GM12878 (cell line): ENCODE results near the gene PROSER2. TPM values are rescaled to one million over a fixed set of nuclear protein-coding genes. Genes with fewer than 3 reads are reported as not detected.

ENCODE experiments used
- ATAC-seq: fragments of 200-7000 bp; cut with Tn5 transposase; 3 replicates; pipeline ENCODE4 v1.9.1; 2020; ENCODE audit warnings: mild to moderate bottlenecking, moderate library complexity
- BruUV-seq: library from RNA; stranded (reverse); fragments of 400-500 nt; replicated peaks from 2 replicates; lab custom pipeline; 2021; lab: Mats Ljungman, UMichigan
- CTCF ChIA-PET: fragments of 300-600 bp; sonication (Branson Sonifier 250); formaldehyde crosslinking; extraction: SDS; loops from one replicate; lab custom pipeline; 2021; ENCODE audit warnings: inconsistent platforms; lab: Yijun Ruan, JAX
- POLR2A ChIA-PET: fragments of 350-600 bp; formaldehyde crosslinking; extraction: SDS; loops from one replicate; lab custom pipeline; 2021; ENCODE audit warnings: inconsistent platforms; lab: Charles Lee
- RAD21 ChIA-PET: fragments of 300-600 bp; sonication (Branson Sonifier 250); formaldehyde crosslinking; loops from one replicate; lab custom pipeline; 2023; ENCODE audit warnings: antibody characterized with exemption; ENCODE audit not compliant: unreplicated experiment; lab: Charles Lee
- SMC1A ChIA-PET: fragments of 300-600 bp; sonication (Branson Sonifier 250); formaldehyde crosslinking; loops from one replicate; lab custom pipeline; 2023; ENCODE audit not compliant: unreplicated experiment, uncharacterized antibody; lab: Charles Lee
- DNase-seq: peaks from one replicate; pipeline ENCODE4 v3.0.0-alpha.2; 2011; ENCODE audit warnings: low read depth, low spot score
- FAIRE-seq: peaks from 3 replicates; lab custom pipeline; 2011; peaks lifted over from hg19 to GRCh38; lab: Jason Lieb, UNC
- H2AFZ ChIP-seq: 2 replicates; pipeline ENCODE4 v1.6.0; 2011; ENCODE audit warnings: low read depth, low read length, control low read depth; ENCODE audit not compliant: control insufficient read depth
- H3K27ac ChIP-seq: 2 replicates; pipeline ENCODE4 v1.5.1; 2011; ENCODE audit warnings: control low read depth; ENCODE audit not compliant: control insufficient read depth, insufficient read depth
- H3K27me3 ChIP-seq, 2 experiments: replicated peaks in 1 of 2; 2 replicates each; pipeline versions ENCODE4 v1.6.0 to v1.6.1; 2011; ENCODE audit warnings: low read length in 1 of 2; ENCODE audit not compliant: control insufficient read depth in 2 of 2, insufficient read depth in 2 of 2
- H3K36me3 ChIP-seq, 2 experiments: 2 replicates each; pipeline ENCODE4 v1.5.1; 2011; ENCODE audit warnings: low read length in 1 of 2; ENCODE audit not compliant: control insufficient read depth in 2 of 2, insufficient read depth in 2 of 2
- H3K4me1 ChIP-seq: 2 replicates; pipeline ENCODE4 v1.6.1; 2011; ENCODE audit warnings: mild to moderate bottlenecking, low read length, moderate library complexity, mixed read lengths; ENCODE audit not compliant: control insufficient read depth, insufficient read depth
- H3K4me2 ChIP-seq: 2 replicates; pipeline ENCODE4 v1.6.0; 2011; ENCODE audit warnings: control low read depth; ENCODE audit not compliant: control insufficient read depth, insufficient read depth
- H3K4me3 ChIP-seq: fragments of 200-600 bp; sonication (generic); 2 replicates; pipeline ENCODE4 v1.5.1; 2016
- H3K79me2 ChIP-seq: 2 replicates; pipeline ENCODE4 v1.6.0; 2011; ENCODE audit warnings: low read length; ENCODE audit not compliant: control insufficient read depth, insufficient read depth
- H3K9ac ChIP-seq: 2 replicates; pipeline ENCODE4 v1.8.0; 2011; ENCODE audit warnings: low read length, control low read depth, mixed read lengths; ENCODE audit not compliant: control insufficient read depth, insufficient read depth
- H3K9me3 ChIP-seq: replicated peaks from 3 replicates; pipeline ENCODE4 v1.5.1; 2011; ENCODE audit warnings: mild to moderate bottlenecking, low read length; ENCODE audit not compliant: control insufficient read depth, insufficient read depth
- H4K20me1 ChIP-seq: 2 replicates; pipeline ENCODE4 v1.6.0; 2011; ENCODE audit not compliant: control insufficient read depth, insufficient read depth
- FOXM1 ChIP-seq: IDR thresholded peaks from 2 replicates; pipeline ENCODE4 v1.6.1; 2012; ENCODE audit warnings: low read depth, mild to moderate bottlenecking, inconsistent platforms, low read length, moderate library complexity
- TARDBP ChIP-seq: IDR thresholded peaks from 2 replicates; pipeline ENCODE4 v1.6.1; 2016; ENCODE audit warnings: borderline replicate concordance
- WGBS: methylation state at CpG from one replicate; pipeline ENCODE4 v1.1.6; 2016; ENCODE audit warnings: low lambda C conversion rate; ENCODE audit not compliant: insufficient replicate concordance, insufficient coverage; ENCODE audit errors: missing lambda C conversion rate; 5-methylcytosine and 5-hydroxymethylcytosine counted together
- in situ Hi-C: fragments of 300-500 bp; cut with MboI; formaldehyde crosslinking; loops from 9 replicates; pipeline ENCODE4 v1.14.3; 2018; ENCODE audit warnings: mixed read lengths
- intact Hi-C: fragments of 100-400 bp; cut with micrococcal nuclease; formaldehyde crosslinking; loops from one replicate; pipeline ENCODE4 v1.14.2; 2022; ENCODE audit not compliant: unreplicated experiment
- polyA plus RNA-seq, 11 experiments: library from polyadenylated mRNA; depleted of rRNA in 4 of 11; unstranded in 6 of 11; stranded (reverse) in 5 of 11; fragments of >200 nt; fragmentation: Nextera tagmentation in 4 of 11; fragmentation: Illumina TruSeq in 1 of 11; extraction: Ambion mirVana in 4 of 11; extraction: Trizol in 1 of 11; gene quantifications; 1 replicate in 1 of 11; 2 replicates in 10 of 11; pipeline versions ENCODE4 v1.2.1 to v1.2.3, GENCODE V29; 2011 to 2016; ENCODE audit warnings: inconsistent platforms in 2 of 11, missing spikeins in 2 of 11, low read depth in 1 of 11
- total RNA-seq, 4 experiments: library from RNA; depleted of rRNA in 3 of 4; stranded (reverse); fragments of >200 nt in 3 of 4; fragmentation: Illumina TruSeq in 1 of 4; extraction: Trizol in 1 of 4; gene quantifications; 2 replicates each; pipeline versions ENCODE4 v1.2.1 to v1.2.3, GENCODE V29; 2013 to 2021
- TF ChIP-seq, protein P1 (sequence below): IDR thresholded peaks from 2 replicates; pipeline ENCODE4 v1.6.1; 2012; ENCODE audit warnings: improper control_type of control experiment, low read depth, low read length; ENCODE audit not compliant: insufficient replicate concordance
- TF ChIP-seq, protein P2 (sequence below): fragments of 450-650 bp; IDR thresholded peaks from 2 replicates; pipeline ENCODE4 v1.6.1; 2017; ENCODE audit warnings: low read depth, mild to moderate bottlenecking, moderate library complexity

PROSER2 gene
- total and polyA plus RNA-seq, 10 of the 15 experiments (the other 5 are each of a cell fraction or from before 2014, with no cell fraction given) = 0.04 to 0.25 (median 0.07) TPM; not detected in 6

DNA sequence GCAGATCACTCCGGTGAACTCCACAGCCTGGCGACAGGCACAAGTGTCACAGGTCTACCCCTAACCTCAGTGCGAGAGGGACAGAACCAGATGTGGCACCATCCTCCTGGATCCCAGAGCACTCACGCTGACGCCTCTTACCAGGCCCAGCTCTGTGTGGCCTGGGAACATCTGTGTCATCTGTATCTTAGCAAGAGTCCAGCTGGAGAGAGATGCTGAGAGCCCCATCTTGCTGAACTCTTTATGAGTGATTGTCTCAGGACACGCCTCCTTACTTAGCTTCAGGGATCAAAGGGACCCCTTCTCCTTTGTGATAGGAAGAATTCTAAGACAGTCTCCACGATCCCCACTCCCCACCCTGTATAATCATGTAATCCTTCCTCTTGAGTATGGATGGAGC is 10.0 kb upstream of the PROSER2 start (continued):
- TF ChIP-seq, protein P1, sequence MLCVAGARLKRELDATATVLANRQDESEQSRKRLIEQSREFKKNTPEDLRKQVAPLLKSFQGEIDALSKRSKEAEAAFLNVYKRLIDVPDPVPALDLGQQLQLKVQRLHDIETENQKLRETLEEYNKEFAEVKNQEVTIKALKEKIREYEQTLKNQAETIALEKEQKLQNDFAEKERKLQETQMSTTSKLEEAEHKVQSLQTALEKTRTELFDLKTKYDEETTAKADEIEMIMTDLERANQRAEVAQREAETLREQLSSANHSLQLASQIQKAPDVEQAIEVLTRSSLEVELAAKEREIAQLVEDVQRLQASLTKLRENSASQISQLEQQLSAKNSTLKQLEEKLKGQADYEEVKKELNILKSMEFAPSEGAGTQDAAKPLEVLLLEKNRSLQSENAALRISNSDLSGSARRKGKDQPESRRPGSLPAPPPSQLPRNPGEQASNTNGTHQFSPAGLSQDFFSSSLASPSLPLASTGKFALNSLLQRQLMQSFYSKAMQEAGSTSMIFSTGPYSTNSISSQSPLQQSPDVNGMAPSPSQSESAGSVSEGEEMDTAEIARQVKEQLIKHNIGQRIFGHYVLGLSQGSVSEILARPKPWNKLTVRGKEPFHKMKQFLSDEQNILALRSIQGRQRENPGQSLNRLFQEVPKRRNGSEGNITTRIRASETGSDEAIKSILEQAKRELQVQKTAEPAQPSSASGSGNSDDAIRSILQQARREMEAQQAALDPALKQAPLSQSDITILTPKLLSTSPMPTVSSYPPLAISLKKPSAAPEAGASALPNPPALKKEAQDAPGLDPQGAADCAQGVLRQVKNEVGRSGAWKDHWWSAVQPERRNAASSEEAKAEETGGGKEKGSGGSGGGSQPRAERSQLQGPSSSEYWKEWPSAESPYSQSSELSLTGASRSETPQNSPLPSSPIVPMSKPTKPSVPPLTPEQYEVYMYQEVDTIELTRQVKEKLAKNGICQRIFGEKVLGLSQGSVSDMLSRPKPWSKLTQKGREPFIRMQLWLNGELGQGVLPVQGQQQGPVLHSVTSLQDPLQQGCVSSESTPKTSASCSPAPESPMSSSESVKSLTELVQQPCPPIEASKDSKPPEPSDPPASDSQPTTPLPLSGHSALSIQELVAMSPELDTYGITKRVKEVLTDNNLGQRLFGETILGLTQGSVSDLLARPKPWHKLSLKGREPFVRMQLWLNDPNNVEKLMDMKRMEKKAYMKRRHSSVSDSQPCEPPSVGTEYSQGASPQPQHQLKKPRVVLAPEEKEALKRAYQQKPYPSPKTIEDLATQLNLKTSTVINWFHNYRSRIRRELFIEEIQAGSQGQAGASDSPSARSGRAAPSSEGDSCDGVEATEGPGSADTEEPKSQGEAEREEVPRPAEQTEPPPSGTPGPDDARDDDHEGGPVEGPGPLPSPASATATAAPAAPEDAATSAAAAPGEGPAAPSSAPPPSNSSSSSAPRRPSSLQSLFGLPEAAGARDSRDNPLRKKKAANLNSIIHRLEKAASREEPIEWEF = no peak
- no peak for TF ChIP-seq FOXM1

DNA sequence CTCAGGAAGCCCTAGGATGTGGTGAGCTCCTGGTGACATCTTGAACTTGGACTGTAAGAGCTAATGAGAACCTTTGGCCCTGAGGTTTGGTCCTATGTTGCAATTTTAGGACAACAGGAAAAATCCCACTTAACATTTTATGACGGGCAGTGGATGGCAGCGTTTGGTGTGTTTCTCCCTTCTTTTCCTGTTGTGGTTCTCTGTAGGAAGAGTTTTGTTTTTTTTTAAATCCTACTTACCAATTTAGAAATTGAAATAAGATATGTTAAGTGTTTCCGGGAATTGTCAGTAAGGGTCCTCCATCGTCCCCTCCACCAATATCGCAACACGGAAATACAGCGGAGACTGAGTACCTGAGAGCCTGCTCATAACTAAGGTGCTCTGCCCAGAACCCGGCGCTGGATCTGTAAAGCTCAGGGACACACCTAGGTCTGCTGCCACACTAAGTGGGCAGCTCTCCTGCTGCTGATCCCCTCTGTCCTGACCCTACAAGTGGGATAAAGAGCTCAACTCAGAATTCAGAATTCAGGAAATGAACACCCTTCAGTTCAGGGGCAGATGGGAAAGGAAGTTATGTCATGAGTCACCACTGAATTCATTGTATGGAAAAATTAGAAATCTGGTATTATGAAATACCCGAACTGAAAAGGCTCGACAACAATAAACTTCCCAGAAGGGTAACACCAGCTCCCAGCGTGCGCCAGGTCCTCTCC is 9.1 kb upstream of the PROSER2 start:
- CTCF ChIA-PET = interaction anchor here (0.6 to 1.5 kb wide), 4 partner anchors 12 to 173 kb away, joined by 3 to 5 read pairs (median 4); no protein-coding TSS in a partner anchor
- FAIRE-seq = no peak

More for the DNA sequence above, 9.1 kb upstream of the PROSER2 start:
- intact Hi-C loops = no loop called here
- Histone ChIP-seq H3K36me3 (no peaks in the 10 kb centered on the region), H3K4me2 (no peak overlapping the region), H3K79me2 (no peaks in the 10 kb centered on the region), H3K27ac (no peak overlapping the region), H4K20me1 (no peaks in the 10 kb centered on the region), H3K4me1 (no peaks in the 10 kb centered on the region), H2AFZ (no peak overlapping the region), H3K4me3 (no peak overlapping the region), H3K27me3 (no peaks in the 10 kb centered on the region; a peak in 2 of 4 replicates), H3K9ac (no peak overlapping the region), H3K9me3 (no peaks in the 10 kb centered on the region)
- no peak for ATAC-seq
- TF ChIP-seq, protein P2, sequence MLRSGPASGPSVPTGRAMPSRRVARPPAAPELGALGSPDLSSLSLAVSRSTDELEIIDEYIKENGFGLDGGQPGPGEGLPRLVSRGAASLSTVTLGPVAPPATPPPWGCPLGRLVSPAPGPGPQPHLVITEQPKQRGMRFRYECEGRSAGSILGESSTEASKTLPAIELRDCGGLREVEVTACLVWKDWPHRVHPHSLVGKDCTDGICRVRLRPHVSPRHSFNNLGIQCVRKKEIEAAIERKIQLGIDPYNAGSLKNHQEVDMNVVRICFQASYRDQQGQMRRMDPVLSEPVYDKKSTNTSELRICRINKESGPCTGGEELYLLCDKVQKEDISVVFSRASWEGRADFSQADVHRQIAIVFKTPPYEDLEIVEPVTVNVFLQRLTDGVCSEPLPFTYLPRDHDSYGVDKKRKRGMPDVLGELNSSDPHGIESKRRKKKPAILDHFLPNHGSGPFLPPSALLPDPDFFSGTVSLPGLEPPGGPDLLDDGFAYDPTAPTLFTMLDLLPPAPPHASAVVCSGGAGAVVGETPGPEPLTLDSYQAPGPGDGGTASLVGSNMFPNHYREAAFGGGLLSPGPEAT = no peak
- TF ChIP-seq TARDBP = no peak
- WGBS = 59% methylated on average over 13 of the region's 13 CpGs
- RAD21 ChIA-PET = interaction anchor here (1.1 to 1.3 kb wide), 2 partner anchors 21 to 299 kb away, joined by 3 read pairs; no protein-coding TSS in a partner anchor
- BruUV-seq = no TSS peak
- SMC1A ChIA-PET = interaction anchor here (0.9 to 2.0 kb wide), 3 partner anchors 8 to 31 kb away, joined by 3 to 6 read pairs (median 4); no protein-coding TSS in a partner anchor
- POLR2A ChIA-PET = no interaction called here
- no peak for DNase-seq
- in situ Hi-C loops = no loop called here
